Panc1 (cell line): Measurements from ENCODE around the gene PTRH1. TPM values are rescaled to one million over a fixed set of nuclear protein-coding genes. Genes with fewer than 3 reads are reported as not detected.
"Not testable (repeated sequence)": the region's sequence is repeated elsewhere in the genome, so short reads cannot be mapped to it uniquely, and the experiment has no call there.

Source experiments
- ATAC-seq: fragments of 200-7000 bp; cut with Tn5 transposase; 2 replicates; pipeline ENCODE4 v1.9.1; 2020; ENCODE audit warnings: mild to moderate bottlenecking, moderate library complexity
- BruUV-seq: library from RNA; stranded (reverse); fragments of 400-500 nt; replicated peaks from 2 replicates; lab custom pipeline; 2021; lab: Mats Ljungman, UMichigan
- CTCF ChIA-PET: fragments of 300-600 bp; sonication (Branson Sonifier 250); formaldehyde crosslinking; loops from one replicate; lab custom pipeline; 2022; ENCODE audit warnings: antibody characterized with exemption; lab: Charles Lee
- POLR2A ChIA-PET: fragments of 300-600 bp; sonication (Branson Sonifier 250); formaldehyde crosslinking; loops from one replicate; lab custom pipeline; 2022; ENCODE audit warnings: antibody characterized with exemption; lab: Charles Lee
- DNase-seq: peaks from one replicate; pipeline ENCODE4 v3.0.0-alpha.2; 2010; ENCODE audit warnings: low read depth, low spot score
- H3K27ac ChIP-seq: 2 replicates; pipeline ENCODE4 v1.5.1; 2011; ENCODE audit warnings: mild to moderate bottlenecking, low read length, inconsistent platforms
- H3K27me3 ChIP-seq: fragments of 200-500 bp; sonication (Bioruptor generic); 2 replicates; pipeline ENCODE4 v1.6.0; 2014; ENCODE audit warnings: low read length, inconsistent platforms; ENCODE audit not compliant: control insufficient read depth, insufficient read depth
- H3K36me3 ChIP-seq: fragments of 200-500 bp; sonication (Bioruptor generic); 2 replicates; pipeline ENCODE4 v1.5.1; 2014; ENCODE audit warnings: inconsistent platforms, mild to moderate bottlenecking, low read length, moderate library complexity; ENCODE audit not compliant: control insufficient read depth, insufficient read depth
- H3K4me1 ChIP-seq: 2 replicates; pipeline ENCODE4 v1.5.1; 2011; ENCODE audit warnings: inconsistent platforms, mild to moderate bottlenecking, low read length, moderate library complexity; ENCODE audit not compliant: control insufficient read depth, insufficient read depth
- H3K4me3 ChIP-seq, 2 experiments: 2 replicates each; pipeline ENCODE4 v1.5.1; 2011 to 2012; ENCODE audit warnings: low read depth in 2 of 2, low read length in 2 of 2, mild to moderate bottlenecking in 2 of 2, inconsistent platforms in 1 of 2, moderate library complexity in 1 of 2
- H3K9me3 ChIP-seq: fragments of 200-500 bp; sonication (Bioruptor generic); 2 replicates; pipeline ENCODE4 v1.5.1; 2014; ENCODE audit warnings: low read depth, mild to moderate bottlenecking, inconsistent platforms, low read length, moderate library complexity; ENCODE audit not compliant: control insufficient read depth, insufficient read depth
- POLR2AphosphoS5 ChIP-seq: IDR thresholded peaks from 2 replicates; pipeline ENCODE4 v1.6.1; 2012; ENCODE audit warnings: mild to moderate bottlenecking, low read depth, low read length, moderate library complexity
- SIN3A ChIP-seq: IDR thresholded peaks from 2 replicates; pipeline ENCODE4 v1.6.1; 2012; ENCODE audit warnings: low read depth, mild to moderate bottlenecking, low read length, moderate library complexity, borderline replicate concordance; ENCODE audit not compliant: insufficient read depth
- TCF7L2 ChIP-seq: IDR thresholded peaks from 2 replicates; pipeline ENCODE4 v1.6.1; 2011; ENCODE audit warnings: mild to moderate bottlenecking, low read depth, low read length, inconsistent platforms
- in situ Hi-C: cut with HindIII; loops from 2 replicates; pipeline ENCODE4 v1.10.0; 2016; ENCODE audit warnings: low sequenced_read_pairs, low pct_unique_long_range_greater_than_20kb
- intact Hi-C: fragments of 100-400 bp; cut with micrococcal nuclease; formaldehyde crosslinking; loops from one replicate; pipeline ENCODE4 v1.10.0; 2022; ENCODE audit not compliant: unreplicated experiment
- total RNA-seq: library from RNA; stranded (reverse); gene quantifications from one replicate; pipeline ENCODE4 v1.2.1, GENCODE V29; 2021; ENCODE audit not compliant: unreplicated experiment
- TF ChIP-seq, protein P1 (sequence below): fragments of 450-650 bp; IDR thresholded peaks from 2 replicates; pipeline ENCODE4 v1.5.1; 2017; ENCODE audit warnings: mild to moderate bottlenecking
- TF ChIP-seq, protein P2 (sequence below), 2 experiments: IDR thresholded peaks; 2 replicates each; pipeline ENCODE4 v1.6.1; 2011 to 2012; ENCODE audit warnings: low read depth in 2 of 2, control low read depth in 1 of 2, low read length in 1 of 2, mild to moderate bottlenecking in 1 of 2, moderate library complexity in 1 of 2; ENCODE audit not compliant: insufficient read depth in 1 of 2

PTRH1 gene
- total RNA-seq, 1 experiment from 2014 or later: 13.8 TPM

DNA sequence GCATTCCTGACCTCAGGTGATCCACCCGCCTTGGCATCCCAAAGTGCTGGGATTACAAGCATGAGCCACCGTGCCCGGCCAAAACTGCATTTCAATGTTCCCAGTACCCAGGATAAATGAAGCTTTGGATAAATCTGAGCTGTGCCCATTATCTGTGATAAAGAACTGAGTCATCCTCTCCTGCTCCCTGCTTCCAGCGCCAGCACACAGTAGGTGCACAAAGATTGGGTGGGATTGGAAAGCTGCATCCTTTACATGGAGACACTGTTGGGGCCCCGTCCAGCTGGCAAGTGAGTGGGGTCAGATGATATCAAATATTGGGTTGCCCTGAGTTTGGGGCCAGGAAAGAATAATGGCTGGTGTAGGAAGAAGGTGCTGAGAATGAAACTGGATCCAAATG is 45.6 kb upstream of the PTRH1 start:
- in situ Hi-C loops (no loop called here), intact Hi-C loops (no loop called here)
- H3K27ac ChIP-seq: no peak overlapping the region
- no peak overlapping the region for H3K4me3 ChIP-seq
- no peak for DNase-seq
- TF ChIP-seq, protein P1, sequence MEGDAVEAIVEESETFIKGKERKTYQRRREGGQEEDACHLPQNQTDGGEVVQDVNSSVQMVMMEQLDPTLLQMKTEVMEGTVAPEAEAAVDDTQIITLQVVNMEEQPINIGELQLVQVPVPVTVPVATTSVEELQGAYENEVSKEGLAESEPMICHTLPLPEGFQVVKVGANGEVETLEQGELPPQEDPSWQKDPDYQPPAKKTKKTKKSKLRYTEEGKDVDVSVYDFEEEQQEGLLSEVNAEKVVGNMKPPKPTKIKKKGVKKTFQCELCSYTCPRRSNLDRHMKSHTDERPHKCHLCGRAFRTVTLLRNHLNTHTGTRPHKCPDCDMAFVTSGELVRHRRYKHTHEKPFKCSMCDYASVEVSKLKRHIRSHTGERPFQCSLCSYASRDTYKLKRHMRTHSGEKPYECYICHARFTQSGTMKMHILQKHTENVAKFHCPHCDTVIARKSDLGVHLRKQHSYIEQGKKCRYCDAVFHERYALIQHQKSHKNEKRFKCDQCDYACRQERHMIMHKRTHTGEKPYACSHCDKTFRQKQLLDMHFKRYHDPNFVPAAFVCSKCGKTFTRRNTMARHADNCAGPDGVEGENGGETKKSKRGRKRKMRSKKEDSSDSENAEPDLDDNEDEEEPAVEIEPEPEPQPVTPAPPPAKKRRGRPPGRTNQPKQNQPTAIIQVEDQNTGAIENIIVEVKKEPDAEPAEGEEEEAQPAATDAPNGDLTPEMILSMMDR: no peak
- no peak for TF ChIP-seq TCF7L2
- no peak for TF ChIP-seq POLR2AphosphoS5
- TF ChIP-seq SIN3A: no peak
- TF ChIP-seq, protein P2, sequence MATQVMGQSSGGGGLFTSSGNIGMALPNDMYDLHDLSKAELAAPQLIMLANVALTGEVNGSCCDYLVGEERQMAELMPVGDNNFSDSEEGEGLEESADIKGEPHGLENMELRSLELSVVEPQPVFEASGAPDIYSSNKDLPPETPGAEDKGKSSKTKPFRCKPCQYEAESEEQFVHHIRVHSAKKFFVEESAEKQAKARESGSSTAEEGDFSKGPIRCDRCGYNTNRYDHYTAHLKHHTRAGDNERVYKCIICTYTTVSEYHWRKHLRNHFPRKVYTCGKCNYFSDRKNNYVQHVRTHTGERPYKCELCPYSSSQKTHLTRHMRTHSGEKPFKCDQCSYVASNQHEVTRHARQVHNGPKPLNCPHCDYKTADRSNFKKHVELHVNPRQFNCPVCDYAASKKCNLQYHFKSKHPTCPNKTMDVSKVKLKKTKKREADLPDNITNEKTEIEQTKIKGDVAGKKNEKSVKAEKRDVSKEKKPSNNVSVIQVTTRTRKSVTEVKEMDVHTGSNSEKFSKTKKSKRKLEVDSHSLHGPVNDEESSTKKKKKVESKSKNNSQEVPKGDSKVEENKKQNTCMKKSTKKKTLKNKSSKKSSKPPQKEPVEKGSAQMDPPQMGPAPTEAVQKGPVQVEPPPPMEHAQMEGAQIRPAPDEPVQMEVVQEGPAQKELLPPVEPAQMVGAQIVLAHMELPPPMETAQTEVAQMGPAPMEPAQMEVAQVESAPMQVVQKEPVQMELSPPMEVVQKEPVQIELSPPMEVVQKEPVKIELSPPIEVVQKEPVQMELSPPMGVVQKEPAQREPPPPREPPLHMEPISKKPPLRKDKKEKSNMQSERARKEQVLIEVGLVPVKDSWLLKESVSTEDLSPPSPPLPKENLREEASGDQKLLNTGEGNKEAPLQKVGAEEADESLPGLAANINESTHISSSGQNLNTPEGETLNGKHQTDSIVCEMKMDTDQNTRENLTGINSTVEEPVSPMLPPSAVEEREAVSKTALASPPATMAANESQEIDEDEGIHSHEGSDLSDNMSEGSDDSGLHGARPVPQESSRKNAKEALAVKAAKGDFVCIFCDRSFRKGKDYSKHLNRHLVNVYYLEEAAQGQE (IDR thresholded peaks at IDR 0.05; ENCODE audit: insufficient read depth in 1 of 2, low read depth in 2 of 2, low read length in 1 of 2): no peak
- no peaks in the 10 kb centered on the region for H3K36me3 ChIP-seq
- H3K4me1 ChIP-seq: no peaks in the 10 kb centered on the region
- ChIA-PET POLR2A (no interaction called here), CTCF (no interaction called here)
- H3K27me3 ChIP-seq: no peaks in the 10 kb centered on the region
- H3K9me3 ChIP-seq: no peaks in the 10 kb centered on the region
- BruUV-seq: no TSS peak
- ATAC-seq: no peak

DNA sequence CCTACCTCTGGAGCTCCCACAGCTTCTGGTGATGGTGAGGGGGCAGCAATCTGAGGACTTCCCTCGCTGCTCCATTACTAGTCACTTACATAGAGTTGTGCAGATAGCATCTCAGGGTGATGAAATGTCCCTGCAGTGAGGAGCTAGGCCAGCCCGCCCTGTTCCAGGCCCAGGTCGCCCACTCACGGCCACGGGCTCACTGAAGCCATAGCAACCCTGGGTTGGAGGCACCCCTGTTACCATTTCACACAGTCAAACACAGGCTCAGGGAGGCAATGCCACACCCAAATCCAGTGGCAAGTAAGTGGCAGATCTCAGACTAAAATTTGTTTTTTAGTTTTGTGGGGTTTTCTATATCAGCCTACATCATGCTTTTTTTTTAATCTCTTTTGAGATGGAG is 43.4 kb upstream of the PTRH1 start:
- no peaks in the 10 kb centered on the region for H3K4me1 ChIP-seq
- POLR2A ChIA-PET: no interaction called here
- peaks cover 2% of the 10 kb centered on the region; the same call in 1 of the 2 replicates for H3K27me3 ChIP-seq
- H3K36me3 ChIP-seq: no peaks in the 10 kb centered on the region
- no peaks in the 10 kb centered on the region for H3K9me3 ChIP-seq
- DNase-seq (no peak), ATAC-seq (no peak)
- no peak overlapping the region for H3K4me3 ChIP-seq
- intact Hi-C loops: no loop called here
- no TSS peak for BruUV-seq
- TF ChIP-seq TCF7L2 (no peak), SIN3A (no peak), POLR2AphosphoS5 (no peak)
- TF ChIP-seq, protein P2 (IDR thresholded peaks at IDR 0.05; ENCODE audit: insufficient read depth in 1 of 2, low read depth in 2 of 2, low read length in 1 of 2): no peak
- TF ChIP-seq, protein P1: no peak
- CTCF ChIA-PET: interaction anchor here (0.7 kb wide), 1 partner anchor 8 kb away, joined by 3 read pairs; no protein-coding TSS in a partner anchor
- H3K27ac ChIP-seq: no peak overlapping the region
- in situ Hi-C loops: no loop called here

DNA sequence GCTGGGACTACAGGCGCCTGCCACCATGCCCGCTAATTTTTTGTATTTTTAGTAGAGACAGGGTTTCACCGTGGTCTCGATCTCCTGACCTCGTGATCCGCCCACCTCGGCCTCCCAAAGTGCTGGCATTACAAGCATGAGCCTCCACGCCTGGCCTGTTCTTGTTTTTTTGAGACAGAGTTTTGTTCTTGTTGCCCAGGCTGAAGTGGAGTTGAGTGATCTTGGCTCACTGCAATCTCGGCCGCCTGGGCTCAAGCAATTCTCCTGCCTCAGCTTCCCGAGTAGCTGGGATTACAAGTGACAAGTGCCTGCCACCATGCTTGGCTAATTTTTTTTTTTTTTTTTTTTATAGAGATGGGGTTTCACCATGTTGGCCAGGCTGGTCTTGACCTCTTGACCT is 41.3 kb upstream of the PTRH1 start:
- H3K4me1 ChIP-seq, in situ Hi-C loops, intact Hi-C loops, H3K27ac ChIP-seq, H3K4me3 ChIP-seq, DNase-seq, BruUV-seq, H3K9me3 ChIP-seq, H3K27me3 ChIP-seq, ATAC-seq, H3K36me3 ChIP-seq: not testable (repeated sequence)
- CTCF ChIA-PET: interaction anchor here (0.7 kb wide), 1 partner anchor 531 kb away, joined by 3 read pairs; no protein-coding TSS in a partner anchor
- POLR2A ChIA-PET: interaction anchor here (0.5 kb wide), 1 partner anchor 24 kb away, joined by 3 read pairs; no protein-coding TSS in a partner anchor
